ENCODE data around the gene SYNGR2.

Gene SYNGR2

GRCh38 chr17:78214706-78215061 is 46.3 kb downstream of the SYNGR2 start:
- Mint-ChIP-seq H3K4me3 (peak overlapping the region; percentile 94), H3K36me3 (ENCODE audit: low read depth) (peaks cover 27% of the 10 kb centered on the region), H3K4me1 (ENCODE audit: low read depth) (peaks cover 6% of the 10 kb centered on the region), H3K27me3 (no peaks in the 10 kb centered on the region), H3K27ac (peak overlapping the region; percentile 87), H3K9me3 (no peaks in the 10 kb centered on the region)

GRCh38 chr17:78219396-78220150 is 51.2 kb downstream of the SYNGR2 start:
- Mint-ChIP-seq H3K4me3 (no peak overlapping the region), H3K9me3 (no peaks in the 10 kb centered on the region), H3K27me3 (no peaks in the 10 kb centered on the region), H3K4me1 (ENCODE audit: low read depth) (peaks cover 6% of the 10 kb centered on the region), H3K36me3 (ENCODE audit: low read depth) (peaks cover 56% of the 10 kb centered on the region), H3K27ac (no peak overlapping the region)

Data from stimulated activated naive CD8-positive, alpha-beta T cell treated with anti-CD3 and anti-CD28 coated beads, Interleukin-15, Interleukin-2, amounts not matched to agents 100 ng/mL and 50 ng/mL, for 24 hours (primary cell).